Naive thymus-derived CD4-positive, alpha-beta T cell (primary cell): ENCODE measurements around the gene MAPK7. TPM values are rescaled to one million over a fixed set of nuclear protein-coding genes. Genes with fewer than 3 reads are reported as not detected.

Source experiments
- ATAC-seq: fragments of 150-1000 bp; cut with Tn5 transposase; 2 replicates; pipeline ENCODE4 v1.10.0; 2021; ENCODE audit warnings: mild to moderate bottlenecking, moderate library complexity
- CTCF ChIA-PET: fragments of 350-600 bp; sonication (Branson Sonifier 250); formaldehyde crosslinking; loops from one replicate; lab custom pipeline; 2021; ENCODE audit warnings: antibody characterized with exemption; lab: Charles Lee
- POLR2A ChIA-PET: fragments of 350-600 bp; sonication (Branson Sonifier 250); formaldehyde crosslinking; loops from one replicate; lab custom pipeline; 2021; ENCODE audit warnings: antibody characterized with exemption, inconsistent platforms; lab: Charles Lee
- DNase-seq, 9 donors: peaks; one replicate each; pipeline versions ENCODE4 v3.0.0 to v3.0.0-alpha.2; 2020 to 2022; ENCODE audit warnings: mixed read lengths in 1 of 9
- H3K27ac ChIP-seq: one replicate; pipeline ENCODE4 v1.7.0; 2013; ENCODE audit warnings: mild to moderate bottlenecking, low read depth, low read length, moderate library complexity
- H3K27me3 ChIP-seq, 2 donors: one replicate each; pipeline ENCODE4 v1.7.0; 2013; ENCODE audit warnings: low read length in 2 of 2, mild to moderate bottlenecking in 2 of 2, moderate library complexity in 2 of 2; ENCODE audit not compliant: control insufficient read depth in 2 of 2, insufficient read depth in 2 of 2
- H3K36me3 ChIP-seq, 3 experiments: 1 replicate in 2 of 3; 2 replicates in 1 of 3; pipeline ENCODE4 v1.7.0; 2013; ENCODE audit warnings: low read length in 3 of 3, mild to moderate bottlenecking in 3 of 3, moderate library complexity in 1 of 3; ENCODE audit not compliant: insufficient read depth in 3 of 3, control insufficient read depth in 2 of 3
- H3K4me1 ChIP-seq, 2 donors: one replicate each; pipeline ENCODE4 v1.7.0; 2013; ENCODE audit warnings: low read length in 2 of 2, mild to moderate bottlenecking in 2 of 2, moderate library complexity in 1 of 2; ENCODE audit not compliant: control insufficient read depth in 2 of 2, insufficient read depth in 2 of 2
- H3K4me3 ChIP-seq: 2 replicates; pipeline ENCODE4 v1.7.0; 2013; ENCODE audit warnings: mild to moderate bottlenecking, low read length
- H3K9me3 ChIP-seq, 3 experiments: 1 replicate in 2 of 3; 2 replicates in 1 of 3; pipeline ENCODE4 v1.7.0; 2013; ENCODE audit warnings: low read length in 3 of 3; ENCODE audit not compliant: control insufficient read depth in 2 of 3
- H3K27ac Mint-ChIP-seq, 9 donors: one replicate each; pipeline ENCODE4 v1.8.0; 2020 to 2022; ENCODE audit warnings: mixed read lengths in 9 of 9, mild to moderate bottlenecking in 8 of 9, moderate library complexity in 5 of 9, inconsistent platforms in 2 of 9
- H3K27me3 Mint-ChIP-seq, 5 donors: one replicate each; pipeline ENCODE4 v1.8.0; 2021 to 2022; ENCODE audit warnings: mixed read lengths in 5 of 5, mild to moderate bottlenecking in 1 of 5
- H3K36me3 Mint-ChIP-seq, 5 donors: one replicate each; pipeline ENCODE4 v1.8.0; 2020 to 2022; ENCODE audit warnings: mixed read lengths in 5 of 5, mild to moderate bottlenecking in 3 of 5, inconsistent platforms in 1 of 5
- H3K4me1 Mint-ChIP-seq, 7 donors: one replicate each; pipeline ENCODE4 v1.8.0; 2020 to 2022; ENCODE audit warnings: mixed read lengths in 7 of 7, mild to moderate bottlenecking in 3 of 7, inconsistent platforms in 1 of 7
- H3K4me3 Mint-ChIP-seq, 10 donors: one replicate each; pipeline ENCODE4 v1.8.0; 2020 to 2022; ENCODE audit warnings: mild to moderate bottlenecking in 10 of 10, mixed read lengths in 10 of 10, moderate library complexity in 6 of 10, inconsistent platforms in 2 of 10
- H3K9me3 Mint-ChIP-seq, 11 donors: one replicate each; pipeline ENCODE4 v1.8.0; 2020 to 2022; ENCODE audit warnings: mixed read lengths in 11 of 11, mild to moderate bottlenecking in 4 of 11, inconsistent platforms in 1 of 11, moderate library complexity in 1 of 11
- intact Hi-C, 2 donors: fragments of 100-400 bp; cut with micrococcal nuclease; formaldehyde crosslinking; loops; one replicate each; pipeline ENCODE4 v1.15.1; 2023
- polyA plus RNA-seq, 2 donors: library from polyadenylated mRNA; unstranded; fragments of 300-500 nt; fragmentation: Illumina TruSeq; gene quantifications; one replicate each; pipeline ENCODE4 v1.2.3, GENCODE V29; 2021
- total RNA-seq, 6 experiments: library from RNA in 5 of 6; stranded (reverse) in 5 of 6; gene quantifications; 1 replicate in 5 of 6; 2 replicates in 1 of 6; pipeline ENCODE4 v1.2.3 and lab custom pipeline; 2021 to 2026

MAPK7 gene
- total and polyA plus RNA-seq, 7 experiments from 2014 or later: 4.3 to 50.5 (median 25.7) TPM

- peaks cover 7 to 42% (median 22%) of the 10 kb centered on the region in 5 donors for H3K27me3 Mint-ChIP-seq
- CTCF ChIA-PET: no interaction called here
- DNase-seq: no peak
These were observed 20.9 kb upstream of the MAPK7 start for GRCh38 chr17:19357351-19357750.

GRCh38 chr17:19357761-19358160, 20.5 kb upstream of the MAPK7 start:
- no peak for DNase-seq

More at GRCh38 chr17:19357351-19357750, 20.9 kb upstream of the MAPK7 start:
- Histone ChIP-seq H3K27ac (no peak overlapping the region), H3K27me3 (no peaks in the 10 kb centered on the region), H3K4me3 (no peak overlapping the region), H3K4me1 (peaks cover 6 to 7% of the 10 kb centered on the region in 2 donors), H3K9me3 (no peaks in the 10 kb centered on the region), H3K36me3 (no peaks in the 10 kb centered on the region)
- Mint-ChIP-seq H3K27ac (no peak overlapping the region), H3K4me1 (peaks cover 0 to 11% (median 5%) of the 10 kb centered on the region in 7 donors), H3K36me3 (no peaks in the 10 kb centered on the region), H3K9me3 (no peaks in the 10 kb centered on the region), H3K4me3 (no peak overlapping the region)
- ATAC-seq: no peak
- intact Hi-C loops: no loop called here
- POLR2A ChIA-PET: no interaction called here

GRCh38 chr17:19359151-19359550, 19.1 kb upstream of the MAPK7 start:
- Mint-ChIP-seq H3K27me3 (peaks cover 7 to 38% (median 19%) of the 10 kb centered on the region in 5 donors), H3K4me1 (peaks cover 0 to 15% (median 6%) of the 10 kb centered on the region in 7 donors), H3K27ac (no peak overlapping the region), H3K4me3 (no peak overlapping the region), H3K36me3 (no peaks in the 10 kb centered on the region), H3K9me3 (no peaks in the 10 kb centered on the region)
- POLR2A ChIA-PET: no interaction called here
- no peak for DNase-seq
- CTCF ChIA-PET: no interaction called here
- Histone ChIP-seq H3K4me1 (peaks cover 6 to 11% of the 10 kb centered on the region in 2 donors), H3K4me3 (no peak overlapping the region), H3K36me3 (no peaks in the 10 kb centered on the region), H3K27me3 (no peaks in the 10 kb centered on the region), H3K27ac (no peak overlapping the region), H3K9me3 (no peaks in the 10 kb centered on the region)
- ATAC-seq: no peak
- intact Hi-C loops: no loop called here

More at GRCh38 chr17:19357761-19358160, 20.5 kb upstream of the MAPK7 start:
- no peak overlapping the region for H3K27ac Mint-ChIP-seq
- H3K4me3 Mint-ChIP-seq: no peak overlapping the region
- peaks cover 0 to 11% (median 5%) of the 10 kb centered on the region in 7 donors for H3K4me1 Mint-ChIP-seq
- no peak for ATAC-seq
- Histone ChIP-seq H3K36me3 (no peaks in the 10 kb centered on the region), H3K4me3 (no peak overlapping the region), H3K9me3 (no peaks in the 10 kb centered on the region), H3K27ac (no peak overlapping the region), H3K4me1 (peaks cover 6 to 7% of the 10 kb centered on the region in 2 donors), H3K27me3 (no peaks in the 10 kb centered on the region)
- H3K36me3 Mint-ChIP-seq: no peaks in the 10 kb centered on the region
- CTCF ChIA-PET: no interaction called here
- intact Hi-C loops: no loop called here
- peaks cover 7 to 42% (median 22%) of the 10 kb centered on the region in 5 donors for H3K27me3 Mint-ChIP-seq
- no peaks in the 10 kb centered on the region for H3K9me3 Mint-ChIP-seq
- POLR2A ChIA-PET: no interaction called here

GRCh38 chr17:19359856-19360255, 18.4 kb upstream of the MAPK7 start:
- no peak for ATAC-seq
- no peaks in the 10 kb centered on the region for H3K36me3 Mint-ChIP-seq
- H3K27ac Mint-ChIP-seq: no peak overlapping the region
- Histone ChIP-seq H3K27ac (no peak overlapping the region), H3K9me3 (no peaks in the 10 kb centered on the region), H3K4me3 (no peak overlapping the region), H3K27me3 (no peaks in the 10 kb centered on the region), H3K4me1 (peaks cover 6 to 11% of the 10 kb centered on the region in 2 donors), H3K36me3 (no peaks in the 10 kb centered on the region)
- ChIA-PET CTCF (no interaction called here), POLR2A (no interaction called here)
- H3K4me3 Mint-ChIP-seq: no peak overlapping the region
- peaks cover 0 to 15% (median 6%) of the 10 kb centered on the region in 7 donors for H3K4me1 Mint-ChIP-seq
- peaks cover 7 to 35% (median 23%) of the 10 kb centered on the region in 5 donors for H3K27me3 Mint-ChIP-seq
- no peaks in the 10 kb centered on the region for H3K9me3 Mint-ChIP-seq
- DNase-seq: no peak
- intact Hi-C loops: loop anchor here (5.0 kb wide), 2 partner anchors 503 to 507 kb away; partner anchors contain the start of genes PRPSAP2 (in 1 of the 2) and ULK2 (in 1 of the 2)

- H3K36me3 ChIP-seq: no peaks in the 10 kb centered on the region
- Mint-ChIP-seq H3K27me3 (peaks cover 7 to 32% (median 21%) of the 10 kb centered on the region in 5 donors), H3K27ac (no peak overlapping the region), H3K4me3 (peak overlapping the region in 1 of 10 donors; percentile 60), H3K36me3 (no peaks in the 10 kb centered on the region), H3K4me1 (peaks cover 0 to 15% (median 6%) of the 10 kb centered on the region in 7 donors), H3K9me3 (no peaks in the 10 kb centered on the region)
- ChIA-PET CTCF (interaction anchor here (3.4 kb wide), 1 partner anchor 17 kb away, joined by 29 read pairs; the partner anchor contains the start of gene MAPK7), POLR2A (interaction anchor here (2.9 kb wide), 1 partner anchor 17 kb away, joined by 26 read pairs; the partner anchor contains the start of gene MAPK7)
- H3K9me3 ChIP-seq: no peaks in the 10 kb centered on the region
- DNase-seq: no peak
- no peak overlapping the region for H3K4me3 ChIP-seq
- ATAC-seq: no peak
- intact Hi-C loops: loop anchor here (5.0 kb wide), 2 partner anchors 503 to 507 kb away; partner anchors contain the start of genes PRPSAP2 (in 1 of the 2) and ULK2 (in 1 of the 2)
- H3K27ac ChIP-seq: no peak overlapping the region
- H3K27me3 ChIP-seq: no peaks in the 10 kb centered on the region
- peaks cover 6 to 11% of the 10 kb centered on the region in 2 donors for H3K4me1 ChIP-seq
These were observed 17.5 kb upstream of the MAPK7 start for GRCh38 chr17:19360772-19361171.

GRCh38 chr17:19361326-19361725, 17.0 kb upstream of the MAPK7 start:
- no peak overlapping the region for H3K27ac ChIP-seq
- intact Hi-C loops: loop anchor here (5.0 kb wide), 2 partner anchors 504 to 506 kb away; partner anchors contain the start of genes PRPSAP2 (in 1 of the 2) and ULK2 (in 1 of the 2)
- ATAC-seq (no peak), DNase-seq (no peak)
- peaks cover 0 to 15% (median 6%) of the 10 kb centered on the region in 7 donors for H3K4me1 Mint-ChIP-seq
- CTCF ChIA-PET: interaction anchor here (3.4 to 4.7 kb wide), 2 partner anchors 16 to 86 kb away, joined by 29 to 64 read pairs; partner anchors contain the start of gene MAPK7
- H3K4me1 ChIP-seq: peaks cover 6 to 11% of the 10 kb centered on the region in 2 donors
- H3K27me3 Mint-ChIP-seq: peaks cover 7 to 32% (median 21%) of the 10 kb centered on the region in 5 donors
- no peak overlapping the region for H3K4me3 ChIP-seq
- no peaks in the 10 kb centered on the region for H3K36me3 Mint-ChIP-seq
- H3K27ac Mint-ChIP-seq: peak overlapping the region in 6 of 9 donors; percentile 20 to 92 (median 58)
- H3K9me3 Mint-ChIP-seq: no peaks in the 10 kb centered on the region
- H3K27me3 ChIP-seq: no peaks in the 10 kb centered on the region
- POLR2A ChIA-PET: interaction anchor here (2.9 kb wide), 1 partner anchor 17 kb away, joined by 26 read pairs; the partner anchor contains the start of gene MAPK7
- H3K4me3 Mint-ChIP-seq: peak overlapping the region in 9 of 10 donors; percentile 32 to 95 (median 75)
- H3K9me3 ChIP-seq: no peaks in the 10 kb centered on the region
- H3K36me3 ChIP-seq: no peaks in the 10 kb centered on the region
